Motor neuron (in vitro differentiated cells): ENCODE measurements around the gene TBPL2. TPM values are rescaled to one million over a fixed set of nuclear protein-coding genes. Genes with fewer than 3 reads are reported as not detected.
"Not testable (repeated sequence)": the region's sequence is repeated elsewhere in the genome, so short reads cannot be mapped to it uniquely, and the experiment has no call there.

ENCODE experiments used
- ATAC-seq, 8 experiments: fragments of 200-7000 bp; cut with Tn5 transposase; replicated peaks in 6 of 8; 2 replicates each; pipeline ENCODE4 v1.8.0; 2021; ENCODE audit warnings: mild to moderate bottlenecking in 8 of 8, moderate library complexity in 8 of 8
- H3K27ac ChIP-seq, 2 donors: fragments of 250-450 bp; sonication (Bioruptor Pico); 2 replicates each; pipeline ENCODE4 v1.9.0; 2021; ENCODE audit warnings: antibody characterized with exemption in 2 of 2, mild to moderate bottlenecking in 2 of 2, moderate library complexity in 1 of 2
- H3K4me1 ChIP-seq, 2 donors: fragments of 250-450 bp; sonication (Bioruptor Pico); replicated peaks in 1 of 2; 2 replicates each; pipeline ENCODE4 v1.6.1; 2021; ENCODE audit warnings: antibody characterized with exemption in 2 of 2, mild to moderate bottlenecking in 2 of 2, moderate library complexity in 1 of 2
- H3K4me3 ChIP-seq, 5 donors: fragments of 250-450 bp; sonication (Bioruptor Pico); 2 replicates each; pipeline ENCODE4 v1.9.0; 2021; ENCODE audit warnings: antibody characterized with exemption in 5 of 5, mild to moderate bottlenecking in 5 of 5, moderate library complexity in 4 of 5
- WGBS, 10 experiments: fragments of 450-650 bp; shearing (Covaris generic); methylation state at CpG; one replicate each; pipeline ENCODE4 v1.0.0; 2022; 5-methylcytosine and 5-hydroxymethylcytosine counted together
- in situ Hi-C, 9 experiments: fragments of 400-800 bp; cut with MboI; loops; one replicate each; pipeline ENCODE4 v1.15.0; 2021; ENCODE audit warnings: low sequenced_read_pairs in 9 of 9, low pct_unique_long_range_greater_than_20kb in 2 of 9; ENCODE audit not compliant: unreplicated experiment in 9 of 9
- total RNA-seq, 8 experiments: library from RNA; unstranded; fragments of 300-600 nt; gene quantifications; 2 replicates each; pipeline versions ENCODE4 v1.2.3 to v1.2.4, GENCODE V29; 2022

The TBPL2 gene
- total RNA-seq, 8 experiments from 2014 or later = 0.23 to 0.61 TPM; not detected in 6

DNA sequence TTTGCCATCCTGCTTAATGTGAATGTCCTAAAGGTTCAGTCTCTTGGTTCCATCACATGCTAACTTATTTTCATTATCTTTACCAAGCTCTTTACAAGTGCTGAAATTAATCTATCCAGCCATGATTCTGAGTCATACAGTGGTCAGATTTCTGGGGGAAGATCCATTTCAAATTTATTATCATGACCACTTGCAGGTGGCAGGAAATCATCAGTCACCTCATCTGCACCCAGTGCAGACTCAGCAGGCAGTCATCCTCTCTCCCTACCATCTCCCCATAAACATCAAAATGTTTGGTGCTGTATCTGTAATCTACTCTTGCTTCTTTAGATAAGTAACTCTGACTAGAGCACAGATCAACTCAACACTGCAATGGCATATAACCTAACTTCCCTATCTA is 52.3 kb downstream of the TBPL2 start:
- in situ Hi-C loops = no loop called here
- Histone ChIP-seq H3K4me1 (no peaks in the 10 kb centered on the region), H3K27ac (no peak overlapping the region), H3K4me3 (no peak overlapping the region)
- ATAC-seq = peak in 2 of 8 experiments; percentile 18 to 36

DNA sequence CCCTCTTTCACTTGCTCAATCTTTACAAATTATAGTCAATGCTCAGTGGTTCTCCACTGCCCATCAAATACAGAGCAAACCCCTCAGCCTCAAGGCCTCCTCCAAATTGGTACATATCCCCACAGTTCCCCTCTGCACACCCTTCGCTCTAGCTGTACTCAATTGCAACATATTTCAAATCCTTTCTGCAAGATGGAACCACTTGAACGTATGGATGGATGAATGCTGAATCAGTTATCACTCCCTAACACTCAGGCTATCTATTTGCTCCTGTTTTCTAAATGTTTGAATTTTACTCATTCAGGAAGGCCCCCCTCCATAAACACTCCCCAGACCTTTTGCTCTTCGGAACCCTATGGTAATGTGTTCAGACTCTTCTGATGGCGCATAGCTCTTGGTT is 53.3 kb downstream of the TBPL2 start:
- 80 to 100% (median 93%) methylated on average over 1 to 4 of the region's 4 CpGs; no CpG with 5 or more reads in 1 of the 10 experiments for WGBS, 10 experiments
- no peaks in the 10 kb centered on the region for H3K4me1 ChIP-seq
- no peak overlapping the region for H3K27ac ChIP-seq
- in situ Hi-C loops = no loop called here
- ATAC-seq = no peak
- no peak overlapping the region for H3K4me3 ChIP-seq

DNA sequence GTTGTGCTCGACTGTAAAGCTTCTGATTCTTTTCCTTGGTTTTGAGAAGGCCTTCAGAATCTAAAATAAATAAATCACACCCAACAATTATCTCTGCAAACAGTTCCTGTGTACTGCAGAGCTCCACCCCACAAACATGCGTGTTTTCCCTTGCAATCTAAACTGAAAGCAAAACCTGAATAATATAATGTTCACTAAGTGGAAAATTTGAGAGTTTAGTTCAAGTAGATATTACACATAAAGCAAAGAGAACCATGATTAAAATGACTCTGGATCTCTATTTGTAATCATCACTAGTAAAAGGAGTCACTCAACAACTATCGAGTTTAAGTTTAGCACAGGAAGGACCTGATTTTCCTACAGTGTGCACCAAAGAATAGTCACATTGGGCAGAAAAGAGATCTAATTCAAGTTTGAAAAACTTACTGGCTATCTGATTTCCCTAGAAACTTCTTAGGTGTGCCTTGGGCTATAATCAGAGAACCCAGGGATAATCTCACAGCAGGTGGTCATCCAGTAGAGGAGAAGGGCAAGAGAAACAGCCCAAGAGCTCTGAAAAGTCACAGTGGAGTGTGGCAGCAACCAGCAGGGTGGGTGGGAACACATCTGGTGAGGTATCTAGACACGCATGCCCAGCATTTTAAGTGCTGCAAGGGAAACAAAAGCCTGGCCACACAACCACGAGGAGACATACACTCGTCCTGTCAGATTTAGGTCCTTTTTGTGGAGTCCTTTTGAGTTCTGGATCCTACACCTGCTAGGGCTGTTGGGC is 54.2 kb downstream of the TBPL2 start:
- in situ Hi-C loops = no loop called here
- WGBS, 10 experiments = 65 to 100% (median 90%) methylated on average over 1 to 5 of the region's 6 CpGs; no CpG with 5 or more reads in 1 of the 10 experiments
- no peak overlapping the region for H3K4me3 ChIP-seq
- no peaks in the 10 kb centered on the region for H3K4me1 ChIP-seq
- no peak overlapping the region for H3K27ac ChIP-seq
- ATAC-seq = peak in 3 of 8 experiments; percentile 34 to 62 (median 57)

DNA sequence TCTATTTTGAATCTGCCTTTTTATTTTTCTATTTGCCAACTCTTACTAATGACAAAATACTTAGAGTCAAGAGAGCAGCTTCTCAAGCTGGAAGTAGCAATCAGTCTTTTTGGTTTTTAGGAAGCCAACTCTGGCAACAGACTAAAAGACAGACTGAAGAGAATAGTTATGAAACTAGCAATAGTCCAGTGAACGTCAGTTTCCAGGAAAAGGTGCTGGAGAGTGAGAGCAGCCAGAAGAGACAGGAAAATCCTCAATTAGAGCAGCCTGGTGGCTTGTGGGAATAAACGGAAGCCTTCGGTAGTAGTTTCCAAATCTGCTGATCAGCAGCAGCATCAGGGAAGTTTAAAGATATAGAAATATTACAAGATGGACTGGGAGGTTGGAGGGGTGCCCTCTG is 55.9 kb downstream of the TBPL2 start:
- 52 to 100% (median 94%) methylated on average over 1 to 3 of the region's 3 CpGs; no CpG with 5 or more reads in 2 of the 10 experiments for WGBS, 10 experiments
- no peak for ATAC-seq
- no peak overlapping the region for H3K27ac ChIP-seq
- H3K4me1 ChIP-seq = no peaks in the 10 kb centered on the region
- no peak overlapping the region for H3K4me3 ChIP-seq
- in situ Hi-C loops = no loop called here

DNA sequence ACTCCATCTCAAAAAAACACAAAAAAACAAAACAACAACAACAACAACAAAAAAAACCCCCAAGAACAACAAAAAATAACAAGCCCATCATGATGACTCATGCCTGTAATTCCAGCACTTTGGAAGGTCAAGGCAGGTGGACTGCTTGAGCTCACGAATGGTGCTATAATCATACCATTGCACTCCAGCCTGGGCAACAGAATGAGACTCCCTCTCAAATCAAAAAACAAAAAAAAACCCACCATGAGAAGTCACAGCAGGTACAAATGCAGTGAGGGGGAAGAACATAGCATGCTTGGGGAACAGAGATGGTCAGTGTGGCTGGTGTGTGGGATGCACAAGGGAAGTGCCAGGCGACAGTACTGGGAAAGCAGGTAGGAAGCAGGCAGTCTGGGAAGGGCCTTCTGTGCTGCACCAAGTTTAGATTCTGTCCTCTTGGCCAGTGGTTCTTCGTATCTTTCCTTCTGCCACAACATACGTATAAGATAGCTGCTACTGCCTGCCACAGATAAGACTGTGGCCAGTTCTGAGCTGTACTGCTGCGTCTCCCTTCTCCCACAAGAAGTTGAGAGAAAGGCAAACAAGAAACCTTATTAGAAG is 56.8 kb downstream of the TBPL2 start:
- Histone ChIP-seq H3K27ac (no peak overlapping the region), H3K4me3 (no peak overlapping the region), H3K4me1 (no peaks in the 10 kb centered on the region)
- 80 to 100% (median 97%) methylated on average over 1 to 5 of the region's 5 CpGs for WGBS, 10 experiments
- in situ Hi-C loops = no loop called here
- ATAC-seq = no peak

DNA sequence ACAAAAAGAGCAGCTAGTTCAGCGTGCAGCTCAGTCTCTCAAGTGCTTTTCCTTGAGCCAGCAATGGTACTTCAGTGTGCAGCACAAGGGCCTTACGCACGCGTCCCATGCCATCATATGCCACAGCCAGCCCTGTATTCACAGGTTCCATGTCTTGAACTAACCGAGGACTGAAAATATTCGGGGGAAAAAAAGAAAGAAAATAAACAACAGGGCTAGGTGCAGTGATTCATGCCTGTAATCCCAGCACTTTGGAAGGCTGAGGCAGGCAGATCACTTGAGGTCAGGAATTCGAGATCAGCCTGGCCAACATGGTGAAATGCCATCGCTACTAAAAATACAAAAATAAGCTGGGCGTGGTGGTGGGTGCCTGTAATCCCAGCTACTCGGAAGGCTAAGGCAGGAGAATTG is 57.4 kb downstream of the TBPL2 start:
- H3K4me1 ChIP-seq, H3K4me3 ChIP-seq, H3K27ac ChIP-seq, in situ Hi-C loops, ATAC-seq: not testable (repeated sequence)
- 42 to 100% (median 88%) methylated on average over 2 to 8 of the region's 10 CpGs for WGBS, 10 experiments

DNA sequence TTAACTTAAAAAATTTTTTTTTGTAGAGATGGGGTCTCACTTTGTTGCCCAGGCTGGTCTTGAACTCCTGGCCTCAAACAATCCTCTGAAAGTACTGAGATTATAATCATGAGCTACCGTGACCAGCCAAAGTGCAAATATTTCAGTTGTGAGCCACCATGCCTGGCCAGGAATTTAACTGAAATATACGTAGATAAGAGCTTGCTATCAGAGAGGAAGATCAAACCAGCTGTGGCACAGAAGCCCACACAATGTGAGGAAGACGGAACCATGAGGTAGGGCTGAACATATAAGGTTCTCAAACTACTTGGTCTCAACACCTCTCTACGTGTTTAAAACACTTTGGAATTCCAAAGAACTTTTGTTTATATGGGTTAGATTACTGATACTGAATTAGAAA is 57.9 kb downstream of the TBPL2 start:
- no peak for ATAC-seq
- 87 to 100% (median 97%) methylated on average over 1 to 4 of the region's 4 CpGs; no CpG with 5 or more reads in 1 of the 10 experiments for whole genome bisulfite sequencing, 10 experiments
- Histone ChIP-seq H3K27ac (no peak overlapping the region), H3K4me3 (no peak overlapping the region), H3K4me1 (no peaks in the 10 kb centered on the region)
- in situ Hi-C loops = no loop called here

DNA sequence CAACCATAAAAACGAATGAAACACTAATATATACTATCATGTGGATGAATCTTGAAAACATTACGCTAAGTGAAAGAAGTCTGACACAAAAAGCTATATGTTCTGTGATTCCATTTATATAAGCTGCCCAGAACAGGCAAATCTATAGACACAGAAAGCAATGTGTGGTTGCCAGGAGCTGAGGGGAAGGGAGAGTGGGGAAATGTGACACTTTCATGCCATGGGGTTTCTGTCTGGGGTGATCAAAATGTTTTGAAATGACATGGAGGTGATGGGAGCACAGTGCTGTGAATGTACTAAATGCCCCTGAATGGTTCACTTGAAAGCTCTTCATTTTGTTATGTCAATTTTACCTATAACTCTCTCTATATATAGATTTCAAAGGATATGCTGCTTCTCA is 58.9 kb downstream of the TBPL2 start:
- in situ Hi-C loops = no loop called here
- ATAC-seq = no peak
- no peak overlapping the region for H3K4me3 ChIP-seq
- H3K4me1 ChIP-seq = no peaks in the 10 kb centered on the region
- H3K27ac ChIP-seq = no peak overlapping the region
- 63 to 100% (median 85%) methylated on average over 1 to 2 of the region's 2 CpGs for WGBS, 10 experiments

DNA sequence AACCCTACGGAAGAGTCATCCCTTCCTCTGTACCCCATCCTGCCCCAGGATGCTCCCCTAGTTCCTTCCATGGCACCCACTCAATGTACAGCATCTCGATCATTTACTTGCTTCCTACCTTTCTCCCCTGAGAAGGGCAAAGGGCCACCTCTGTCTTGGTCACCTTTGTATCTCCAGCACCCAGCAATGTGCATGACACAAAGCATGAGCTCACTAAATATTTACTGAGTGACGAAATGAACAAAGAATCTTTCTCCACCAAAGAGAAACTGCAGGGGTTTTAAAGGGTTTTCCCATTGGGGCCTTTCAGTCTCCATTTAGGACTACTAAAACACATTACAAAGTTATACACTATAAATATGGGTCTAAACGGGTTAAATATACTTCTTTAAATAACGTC is 59.4 kb downstream of the TBPL2 start:
- H3K4me3 ChIP-seq = no peak overlapping the region
- in situ Hi-C loops = no loop called here
- ATAC-seq = no peak
- WGBS, 10 experiments = 73 to 100% (median 79%) methylated on average over 1 to 5 of the region's 5 CpGs; no CpG with 5 or more reads in 3 of the 10 experiments
- H3K4me1 ChIP-seq = no peaks in the 10 kb centered on the region
- no peak overlapping the region for H3K27ac ChIP-seq

DNA sequence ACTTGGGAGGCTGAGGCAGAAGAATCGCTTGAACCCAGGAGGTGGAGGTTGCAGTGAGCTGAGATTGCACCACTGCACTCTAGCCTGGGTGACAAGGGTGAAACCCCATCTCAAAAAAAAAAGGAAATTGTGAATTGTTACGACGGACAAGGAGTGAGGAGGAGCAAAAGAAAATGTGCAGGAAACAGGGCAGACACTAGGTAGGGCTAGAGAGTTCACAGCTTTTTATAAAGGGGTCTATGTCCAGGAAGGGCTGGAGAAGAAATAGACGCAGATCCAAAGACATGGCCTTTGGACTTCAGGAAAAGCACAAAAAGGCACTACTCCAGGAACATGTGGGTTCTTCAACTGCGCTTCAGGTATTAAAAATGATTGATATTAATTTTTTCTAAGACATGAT is 63.2 kb downstream of the TBPL2 start:
- 78 to 100% (median 96%) methylated on average over 1 to 5 of the region's 5 CpGs; no CpG with 5 or more reads in 1 of the 10 experiments for WGBS, 10 experiments
- Histone ChIP-seq H3K4me1 (no peaks in the 10 kb centered on the region), H3K27ac (no peak overlapping the region), H3K4me3 (no peak overlapping the region)
- ATAC-seq = no peak
- in situ Hi-C loops = no loop called here

DNA sequence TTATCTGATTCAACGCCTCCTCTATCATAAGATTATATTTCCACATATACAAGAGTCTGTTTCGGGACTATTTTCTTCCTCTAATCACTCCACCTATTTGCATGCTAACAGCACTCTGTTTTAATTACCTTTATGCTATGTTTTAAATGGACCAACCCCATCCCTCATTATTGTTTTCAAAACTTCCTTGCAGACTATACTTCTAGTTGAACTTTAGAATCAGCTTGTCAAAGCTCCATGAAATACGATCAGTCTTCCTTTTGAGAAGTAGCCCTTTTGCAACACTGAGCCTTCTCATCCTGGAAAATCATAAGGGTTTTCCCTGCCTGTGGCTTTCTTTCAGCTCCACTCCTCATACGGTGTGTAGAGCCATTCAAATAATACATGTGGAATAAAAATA is 65.6 kb downstream of the TBPL2 start:
- in situ Hi-C loops = loop anchor here in 2 of 9 experiments (25.0 kb wide), 1 partner anchor 112 kb away; the partner anchor contains the start of gene FBXO34 (in 2 of the 2)
- Histone ChIP-seq H3K4me1 (no peaks in the 10 kb centered on the region), H3K27ac (no peak overlapping the region), H3K4me3 (no peak overlapping the region)
- no peak for ATAC-seq
- WGBS, 10 experiments = 82 to 100% (median 92%) methylated on average over 3 to 4 of the region's 4 CpGs; no CpG with 5 or more reads in 1 of the 10 experiments

DNA sequence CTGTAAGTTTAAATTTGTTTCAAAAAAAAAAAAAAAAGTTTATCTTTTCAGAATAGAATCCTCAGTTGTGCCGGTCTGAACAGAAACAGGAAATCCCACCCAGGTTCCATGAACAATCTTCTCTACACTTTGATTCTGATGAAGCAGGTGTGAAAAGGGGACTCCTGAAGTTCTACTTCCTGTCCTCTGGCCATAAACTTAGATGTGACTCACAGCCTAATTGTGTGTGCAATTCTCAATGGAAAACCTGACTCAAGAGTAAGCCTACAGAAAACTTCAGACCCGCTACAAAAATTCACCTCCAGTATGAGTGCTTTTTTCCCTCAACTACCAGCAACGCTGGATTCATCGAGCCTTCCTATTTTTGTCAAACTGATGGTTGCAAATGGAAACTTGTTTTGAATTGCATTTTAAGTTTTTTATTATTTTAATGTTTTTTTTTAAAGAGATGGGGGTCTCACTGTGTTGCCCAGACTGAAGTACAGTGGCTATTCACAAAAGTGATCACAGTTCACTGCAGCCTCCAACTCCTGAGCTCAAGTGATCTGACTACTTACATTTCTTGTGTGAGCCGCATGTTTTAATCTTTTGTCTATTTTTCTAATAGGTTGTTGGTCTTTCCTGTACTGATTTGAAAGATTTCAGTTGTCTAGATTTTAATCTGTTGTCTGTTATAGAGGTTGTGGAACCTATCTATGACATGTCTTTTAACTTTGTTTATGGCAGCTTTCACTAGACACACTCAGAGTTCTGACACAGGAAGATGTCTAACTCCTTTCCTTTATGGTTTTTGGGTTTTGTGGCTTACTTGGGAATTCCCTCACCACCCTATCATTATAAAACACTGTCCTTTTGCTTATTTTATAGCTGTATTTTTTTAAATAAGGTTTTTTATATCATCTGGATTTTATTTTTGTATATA is 66.4 kb downstream of the TBPL2 start:
- ATAC-seq = no peak
- H3K4me3 ChIP-seq = no peak overlapping the region
- in situ Hi-C loops = loop anchor here in 2 of 9 experiments (25.0 kb wide), 1 partner anchor 112 kb away; the partner anchor contains the start of gene FBXO34 (in 2 of the 2)
- WGBS, 10 experiments = 63 to 92% (median 73%) methylated on average over 1 to 5 of the region's 5 CpGs
- no peaks in the 10 kb centered on the region for H3K4me1 ChIP-seq
- H3K27ac ChIP-seq = no peak overlapping the region

DNA sequence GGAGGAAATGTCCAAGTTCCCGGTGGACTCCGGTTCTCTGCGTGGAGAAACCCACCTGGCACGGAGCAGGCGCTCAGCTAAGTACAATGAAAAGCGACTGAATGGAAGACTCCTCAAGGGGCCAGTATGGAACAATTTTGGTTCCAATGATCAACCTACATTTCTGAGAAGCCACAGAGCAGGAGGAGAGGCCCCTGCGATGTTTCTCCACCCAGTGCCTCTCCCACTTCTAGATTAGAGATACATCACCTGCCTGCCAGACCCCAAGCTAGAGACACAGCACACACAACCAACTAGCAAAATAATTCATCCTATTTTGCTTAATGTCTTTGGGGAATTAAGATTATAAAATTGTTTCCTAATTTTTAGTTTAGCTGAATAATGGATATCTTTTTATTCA is 67.6 kb downstream of the TBPL2 start:
- ATAC-seq = no peak
- H3K4me3 ChIP-seq = no peak overlapping the region
- in situ Hi-C loops = loop anchor here in 2 of 9 experiments (25.0 kb wide), 1 partner anchor 111 kb away; the partner anchor contains the start of gene FBXO34 (in 2 of the 2)
- 80 to 100% (median 93%) methylated on average over 1 to 7 of the region's 7 CpGs; no CpG with 5 or more reads in 4 of the 10 experiments for WGBS, 10 experiments
- no peak overlapping the region for H3K27ac ChIP-seq
- no peaks in the 10 kb centered on the region for H3K4me1 ChIP-seq
